ENCODE data around the gene MSANTD1. TPM values are rescaled to one million over a fixed set of nuclear protein-coding genes. Genes with fewer than 3 reads are reported as not detected.
"Not testable (repeated sequence)": the region's sequence is repeated elsewhere in the genome, so short reads cannot be mapped to it uniquely, and the experiment has no call there.

MSANTD1 gene
- total RNA-seq, 1 donor from 2014 or later = 1.9 TPM

DNA sequence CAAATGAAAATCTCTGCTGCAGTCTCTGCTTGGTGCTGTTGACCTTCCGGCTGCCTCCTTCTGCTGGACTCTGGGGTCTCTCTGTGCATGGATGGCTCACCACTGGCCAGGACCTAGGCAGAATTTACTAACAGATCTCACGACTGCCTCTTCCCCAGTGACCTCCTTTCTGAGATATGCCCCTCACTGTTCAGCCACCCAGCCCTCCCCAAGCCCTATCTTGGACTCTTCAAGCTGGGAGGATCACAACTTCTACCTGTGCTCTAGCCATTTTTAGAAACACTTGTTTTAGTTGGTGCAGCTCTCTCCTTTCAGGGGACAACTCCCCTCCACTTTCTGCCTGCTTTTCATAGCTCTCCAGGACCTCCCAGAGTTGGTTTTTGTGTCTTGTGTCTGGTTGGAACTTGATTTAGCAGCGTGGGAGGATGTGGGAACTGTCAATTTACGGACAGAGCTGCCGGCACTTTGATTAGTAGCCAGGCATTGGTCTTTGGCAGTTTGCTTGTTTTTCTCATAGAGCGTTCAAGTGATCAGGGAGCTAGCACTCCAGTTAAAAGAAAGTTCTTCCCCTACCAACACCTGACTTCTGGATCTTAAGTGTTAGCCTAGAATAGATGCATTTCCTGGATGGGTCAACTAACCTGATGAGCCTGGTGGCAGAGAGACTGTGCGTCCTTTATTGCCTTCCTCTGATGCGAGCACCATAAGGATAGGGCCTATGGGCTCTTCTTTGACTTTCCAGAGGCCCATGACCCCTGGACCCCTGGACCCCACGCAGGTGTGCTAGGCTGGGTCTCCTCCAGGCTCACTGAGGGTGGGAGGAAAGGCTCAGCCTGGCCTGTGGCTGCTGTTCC is 50.4 kb downstream of the MSANTD1 start:
- ATAC-seq = peak in 1 of 2 donors; percentile 20
- peaks cover 35% of the 10 kb centered on the region for H3K4me1 ChIP-seq
- TF ChIP-seq, protein P1, sequence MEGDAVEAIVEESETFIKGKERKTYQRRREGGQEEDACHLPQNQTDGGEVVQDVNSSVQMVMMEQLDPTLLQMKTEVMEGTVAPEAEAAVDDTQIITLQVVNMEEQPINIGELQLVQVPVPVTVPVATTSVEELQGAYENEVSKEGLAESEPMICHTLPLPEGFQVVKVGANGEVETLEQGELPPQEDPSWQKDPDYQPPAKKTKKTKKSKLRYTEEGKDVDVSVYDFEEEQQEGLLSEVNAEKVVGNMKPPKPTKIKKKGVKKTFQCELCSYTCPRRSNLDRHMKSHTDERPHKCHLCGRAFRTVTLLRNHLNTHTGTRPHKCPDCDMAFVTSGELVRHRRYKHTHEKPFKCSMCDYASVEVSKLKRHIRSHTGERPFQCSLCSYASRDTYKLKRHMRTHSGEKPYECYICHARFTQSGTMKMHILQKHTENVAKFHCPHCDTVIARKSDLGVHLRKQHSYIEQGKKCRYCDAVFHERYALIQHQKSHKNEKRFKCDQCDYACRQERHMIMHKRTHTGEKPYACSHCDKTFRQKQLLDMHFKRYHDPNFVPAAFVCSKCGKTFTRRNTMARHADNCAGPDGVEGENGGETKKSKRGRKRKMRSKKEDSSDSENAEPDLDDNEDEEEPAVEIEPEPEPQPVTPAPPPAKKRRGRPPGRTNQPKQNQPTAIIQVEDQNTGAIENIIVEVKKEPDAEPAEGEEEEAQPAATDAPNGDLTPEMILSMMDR (IDR thresholded peaks at IDR 0.05) = no peak
- no peak overlapping the region for H3K4me3 ChIP-seq
- H3K27ac ChIP-seq = no peak overlapping the region
- no peak for DNase-seq
- intact Hi-C loops (cut with DNase I) = no loop called here
- H3K9me3 ChIP-seq = no peaks in the 10 kb centered on the region
- H3K36me3 ChIP-seq = no peaks in the 10 kb centered on the region
- no peaks in the 10 kb centered on the region for H3K27me3 ChIP-seq (ENCODE audit: low read depth)

DNA sequence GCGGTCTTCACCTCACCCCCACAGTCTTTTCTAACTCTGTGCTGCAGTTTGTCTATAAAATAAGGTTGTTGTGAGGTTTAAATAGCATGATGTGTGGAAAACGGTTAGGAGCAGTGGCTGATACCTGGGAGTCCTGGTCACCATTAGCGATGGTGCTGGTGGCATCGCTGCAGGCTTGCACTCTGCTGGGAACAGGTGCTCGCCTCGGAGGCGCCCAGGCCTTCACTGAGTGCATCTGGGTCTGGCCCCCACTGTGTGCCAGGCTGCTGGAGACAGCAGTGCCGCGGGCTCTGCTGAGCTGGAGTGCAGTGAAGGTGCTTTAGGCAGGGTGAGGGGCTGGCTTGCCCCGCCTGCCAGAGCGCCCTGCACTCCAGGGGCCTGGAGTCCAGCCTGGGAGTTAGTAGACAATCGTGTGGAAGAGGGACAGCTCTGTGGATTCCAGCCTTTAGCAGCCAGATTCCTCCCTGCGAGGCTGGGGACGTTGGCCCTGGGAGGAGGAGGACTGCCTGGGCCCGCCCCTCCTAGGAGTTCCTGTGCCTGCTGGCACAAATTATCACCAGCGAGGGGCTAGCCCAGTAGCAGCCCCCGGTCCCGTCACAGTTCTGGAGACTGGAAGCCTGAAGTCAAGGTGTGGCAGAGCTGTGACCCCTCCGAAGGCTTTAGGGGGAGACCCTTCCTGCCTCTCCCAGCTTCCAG is 51.2 kb downstream of the MSANTD1 start:
- Histone ChIP-seq H3K9me3 (no peaks in the 10 kb centered on the region), H3K4me3 (no peak overlapping the region), H3K36me3 (no peaks in the 10 kb centered on the region), H3K27me3 (ENCODE audit: low read depth) (no peaks in the 10 kb centered on the region), H3K4me1 (peaks cover 38% of the 10 kb centered on the region), H3K27ac (no peak overlapping the region)
- no peak for DNase-seq
- TF ChIP-seq, protein P1 (IDR thresholded peaks at IDR 0.05) = no peak
- intact Hi-C loops (cut with DNase I) = no loop called here
- no peak for ATAC-seq

DNA sequence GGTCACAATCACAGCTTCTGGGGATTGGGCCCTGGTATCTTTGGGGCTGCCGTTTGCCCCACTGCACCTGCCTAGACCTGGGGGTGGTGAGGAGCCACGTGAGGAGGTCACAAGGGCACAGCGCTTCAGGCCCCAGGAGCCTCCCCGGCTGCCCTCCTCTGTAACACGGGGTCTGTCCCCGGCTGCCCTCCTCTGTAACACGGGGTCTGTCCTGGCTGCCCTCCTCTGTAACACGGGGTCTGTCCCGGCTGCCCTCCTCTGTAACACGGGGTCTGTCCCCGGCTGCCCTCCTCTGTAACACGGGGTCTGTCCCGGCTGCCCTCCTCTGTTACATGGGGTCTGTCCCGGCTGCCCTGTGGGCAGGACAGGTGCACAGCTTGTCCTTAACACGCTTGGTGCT is 51.9 kb downstream of the MSANTD1 start:
- H3K9me3 ChIP-seq; ATAC-seq; intact Hi-C loops (cut with DNase I); H3K4me3 ChIP-seq; DNase-seq; H3K36me3 ChIP-seq; H3K27me3 ChIP-seq (ENCODE audit: low read depth); H3K27ac ChIP-seq: not testable (repeated sequence)
- H3K4me1 ChIP-seq = peaks cover 45% of the 10 kb centered on the region

DNA sequence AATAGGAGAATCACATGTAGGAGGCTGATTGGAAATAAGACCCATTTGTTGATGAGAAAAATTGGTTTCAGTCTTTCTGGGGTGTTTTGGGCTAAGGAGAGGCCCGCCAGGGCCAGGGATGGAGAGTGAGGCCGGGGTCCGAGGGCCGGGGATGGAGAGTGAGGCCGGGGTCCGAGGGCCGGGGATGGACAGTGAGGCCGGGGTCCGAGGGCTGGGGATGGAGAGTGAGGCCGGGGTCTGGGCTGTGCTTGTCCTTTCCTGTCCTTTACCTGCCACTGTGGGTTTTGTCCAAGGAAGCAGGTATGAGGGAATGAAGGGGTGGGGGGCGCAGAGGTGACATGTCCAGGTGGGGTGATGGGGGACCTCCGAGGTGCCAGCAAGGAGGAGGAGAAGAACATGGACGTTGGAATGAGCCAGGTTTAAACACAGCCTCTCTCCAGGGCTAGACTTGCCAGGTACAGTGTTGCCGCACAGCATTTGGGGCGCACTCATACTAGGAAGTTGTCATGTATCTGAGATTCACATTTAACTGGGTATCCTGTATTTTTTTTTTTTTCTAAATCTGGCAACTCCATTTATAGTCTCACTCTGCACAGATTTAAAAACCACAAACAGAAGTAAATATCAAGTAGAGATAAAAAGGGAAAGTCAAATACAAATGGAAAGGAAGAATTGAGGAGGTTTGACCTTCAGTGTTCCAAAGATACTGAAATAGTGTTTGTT is 52.7 kb downstream of the MSANTD1 start:
- no peaks in the 10 kb centered on the region for H3K9me3 ChIP-seq
- peaks cover 50% of the 10 kb centered on the region for H3K4me1 ChIP-seq
- no peak overlapping the region for H3K27ac ChIP-seq
- H3K27me3 ChIP-seq (ENCODE audit: low read depth) = no peaks in the 10 kb centered on the region
- TF ChIP-seq, protein P1 (IDR thresholded peaks at IDR 0.05) = no peak
- H3K36me3 ChIP-seq = no peaks in the 10 kb centered on the region
- DNase-seq (no peak), ATAC-seq (no peak)
- no peak overlapping the region for H3K4me3 ChIP-seq
- intact Hi-C loops (cut with DNase I) = no loop called here

DNA sequence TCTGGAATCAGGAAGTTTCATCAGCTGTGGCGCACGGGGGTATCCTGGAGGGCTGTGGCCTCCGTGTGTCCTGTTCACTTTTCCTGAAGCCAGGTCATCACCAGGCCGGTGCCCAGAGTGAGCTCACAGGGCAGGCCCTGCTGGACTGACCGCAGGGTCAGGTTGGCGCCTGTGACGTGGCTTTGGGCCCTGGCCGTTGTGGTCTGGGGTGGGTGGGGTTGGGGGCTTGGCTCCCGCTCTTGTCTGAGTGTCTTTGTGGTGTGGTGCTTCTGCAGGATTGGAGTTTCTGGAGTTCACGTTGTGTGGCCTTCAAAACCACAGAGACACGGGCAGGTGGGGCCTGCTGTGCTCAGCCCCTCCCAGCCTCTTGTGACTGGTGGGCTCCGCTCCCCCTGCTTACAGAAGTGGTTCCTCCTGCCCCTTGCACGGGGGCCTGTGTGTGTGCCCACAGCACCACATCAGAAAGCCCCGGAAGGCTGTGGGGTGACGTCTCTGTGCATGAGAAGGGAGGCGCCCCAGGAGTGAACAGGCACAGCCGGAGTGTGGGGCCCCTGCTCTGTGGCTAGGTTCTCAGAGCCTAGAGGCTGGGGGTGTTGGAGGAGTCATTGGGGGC is 53.3 kb downstream of the MSANTD1 start:
- H3K4me3 ChIP-seq = no peak overlapping the region
- no peaks in the 10 kb centered on the region for H3K36me3 ChIP-seq
- ATAC-seq = peak; percentile 13 to 50
- DNase-seq = no peak
- H3K4me1 ChIP-seq = peaks cover 56% of the 10 kb centered on the region
- no peak overlapping the region for H3K27ac ChIP-seq
- TF ChIP-seq, protein P1 (IDR thresholded peaks at IDR 0.05) = no peak
- no peaks in the 10 kb centered on the region for H3K27me3 ChIP-seq (ENCODE audit: low read depth)
- no peaks in the 10 kb centered on the region for H3K9me3 ChIP-seq
- intact Hi-C loops (cut with DNase I) = no loop called here
